Neural progenitor cell (in vitro differentiated cells): Measurements from ENCODE around the gene CISTR. TPM values are rescaled to one million over a fixed set of nuclear protein-coding genes. Genes with fewer than 3 reads are reported as not detected.

Experiments used
- DNase-seq: peaks from one replicate; pipeline ENCODE4 v3.0.0-alpha.2; 2016; ENCODE audit warnings: low spot score
- H2AFZ ChIP-seq: fragments of 200-600 bp; sonication (generic); replicated peaks from 2 replicates; pipeline ENCODE4 v1.6.1; 2016; ENCODE audit warnings: antibody characterized with exemption
- H3F3A ChIP-seq: fragments of 200-600 bp; sonication (generic); 2 replicates; pipeline ENCODE4 v1.6.1; 2016; ENCODE audit warnings: antibody characterized with exemption, low read depth
- H3K27ac ChIP-seq: fragments of 200-600 bp; sonication (generic); 2 replicates; pipeline ENCODE4 v1.5.1; 2016; ENCODE audit warnings: mild to moderate bottlenecking
- H3K27me3 ChIP-seq: fragments of 200-600 bp; sonication (generic); 2 replicates; pipeline ENCODE4 v1.6.1; 2016; ENCODE audit warnings: mild to moderate bottlenecking, moderate library complexity
- H3K36me3 ChIP-seq: fragments of 200-600 bp; sonication (generic); 2 replicates; pipeline ENCODE4 v1.5.1; 2016
- H3K4me1 ChIP-seq: fragments of 200-600 bp; sonication (generic); 2 replicates; pipeline ENCODE4 v1.6.1; 2016; ENCODE audit warnings: mixed run types
- H3K4me2 ChIP-seq: fragments of 200-600 bp; sonication (generic); 2 replicates; pipeline ENCODE4 v1.6.1; 2016
- H3K4me3 ChIP-seq: fragments of 200-600 bp; sonication (generic); 2 replicates; pipeline ENCODE4 v1.5.1; 2016
- H3K79me2 ChIP-seq: fragments of 200-600 bp; sonication (generic); 2 replicates; pipeline ENCODE4 v1.6.1; 2016; ENCODE audit warnings: low read depth
- H3K9ac ChIP-seq: fragments of 200-600 bp; sonication (generic); 2 replicates; pipeline ENCODE4 v1.6.1; 2016
- H3K9me3 ChIP-seq: fragments of 200-600 bp; sonication (generic); 2 replicates; pipeline ENCODE4 v1.5.1; 2016; ENCODE audit warnings: low read depth
- H4K20me1 ChIP-seq: fragments of 200-600 bp; sonication (generic); 2 replicates; pipeline ENCODE4 v1.6.1; 2016; ENCODE audit warnings: low read depth
- H3K27ac Mint-ChIP-seq: 3 replicates; pipeline ENCODE4 v1.8.0; 2021; ENCODE audit warnings: mixed read lengths
- H3K27me3 Mint-ChIP-seq: 2 replicates; pipeline ENCODE4 v1.8.0; 2022; ENCODE audit warnings: low read depth, mild to moderate bottlenecking, inconsistent platforms, moderate library complexity, mixed read lengths; ENCODE audit not compliant: insufficient read depth
- H3K36me3 Mint-ChIP-seq: 3 replicates; pipeline ENCODE4 v1.8.0; 2021; ENCODE audit warnings: mixed read lengths
- H3K4me1 Mint-ChIP-seq: 3 replicates; pipeline ENCODE4 v1.8.0; 2021; ENCODE audit warnings: mixed read lengths
- H3K4me3 Mint-ChIP-seq: 3 replicates; pipeline ENCODE4 v1.8.0; 2021; ENCODE audit warnings: mild to moderate bottlenecking, moderate library complexity, mixed read lengths
- H3K9me3 Mint-ChIP-seq: 3 replicates; pipeline ENCODE4 v1.8.0; 2020; ENCODE audit warnings: mixed read lengths
- CTCF ChIP-seq: fragments of 200-600 bp; sonication (generic); IDR thresholded peaks from 2 replicates; pipeline ENCODE4 v1.5.1; 2017; ENCODE audit warnings: antibody characterized with exemption, mild to moderate bottlenecking
- EZH2 ChIP-seq: fragments of 200-600 bp; sonication (generic); IDR thresholded peaks from 2 replicates; pipeline ENCODE4 v1.6.1; 2017; ENCODE audit warnings: antibody characterized with exemption, mild to moderate bottlenecking, moderate library complexity
- EZH2phosphoT487 ChIP-seq: fragments of 200-600 bp; sonication (generic); IDR thresholded peaks from 2 replicates; pipeline ENCODE4 v1.6.1; 2017; ENCODE audit warnings: antibody characterized with exemption
- total RNA-seq: library from RNA; depleted of rRNA; stranded (reverse); fragments of >200 nt; gene quantifications from 2 replicates; pipeline ENCODE4 v1.2.3, GENCODE V29; 2015; ENCODE audit warnings: low replicate concordance

The CISTR gene
- total RNA-seq, 1 donor from 2014 or later, result not detected

GRCh38 chr12:53761306-53761705 is 9.5 kb upstream of the CISTR start:
- Mint-ChIP-seq H3K4me3 (no peak overlapping the region), H3K27ac (no peak overlapping the region), H3K9me3 (no peaks in the 10 kb centered on the region), H3K36me3 (no peaks in the 10 kb centered on the region), H3K4me1 (peaks cover 24% of the 10 kb centered on the region), H3K27me3 (peaks cover 25% of the 10 kb centered on the region)
- H3K4me3 ChIP-seq, result no peak overlapping the region
- H3K36me3 ChIP-seq, result no peaks in the 10 kb centered on the region
- H2AFZ ChIP-seq, result no peak overlapping the region
- no peak overlapping the region for H3K27ac ChIP-seq
- peaks cover 93% of the 10 kb centered on the region for H3K27me3 ChIP-seq
- H3K4me1 ChIP-seq, result peaks cover 33% of the 10 kb centered on the region
- TF ChIP-seq CTCF, result no peak
- TF ChIP-seq EZH2phosphoT487, result no peak
- TF ChIP-seq EZH2, result no peak
- H3K4me2 ChIP-seq, result no peak overlapping the region
- DNase-seq, result no peak
- H3K9me3 ChIP-seq, result no peaks in the 10 kb centered on the region
- H3K79me2 ChIP-seq, result no peaks in the 10 kb centered on the region
- peaks cover 6% of the 10 kb centered on the region for H3F3A ChIP-seq
- H4K20me1 ChIP-seq, result no peaks in the 10 kb centered on the region
- H3K9ac ChIP-seq, result no peak overlapping the region

GRCh38 chr12:53759261-53759660 is 7.5 kb upstream of the CISTR start:
- Histone ChIP-seq H3K27me3 (peaks cover 93% of the 10 kb centered on the region), H3K9ac (no peak overlapping the region), H3K36me3 (no peaks in the 10 kb centered on the region), H3K79me2 (no peaks in the 10 kb centered on the region), H2AFZ (no peak overlapping the region), H3K27ac (no peak overlapping the region), H3K4me3 (no peak overlapping the region), H3K4me1 (peaks cover 49% of the 10 kb centered on the region), H3K4me2 (no peak overlapping the region), H4K20me1 (no peaks in the 10 kb centered on the region), H3F3A (peaks cover 14% of the 10 kb centered on the region), H3K9me3 (no peaks in the 10 kb centered on the region)
- H3K27me3 Mint-ChIP-seq, result peaks cover 20% of the 10 kb centered on the region
- no peaks in the 10 kb centered on the region for H3K9me3 Mint-ChIP-seq
- no peak for DNase-seq
- peak overlapping the region; percentile 48 for H3K27ac Mint-ChIP-seq
- no peak overlapping the region for H3K4me3 Mint-ChIP-seq
- no peaks in the 10 kb centered on the region for H3K36me3 Mint-ChIP-seq
- no peak for TF ChIP-seq EZH2phosphoT487
- peaks cover 36% of the 10 kb centered on the region for H3K4me1 Mint-ChIP-seq

- Histone ChIP-seq H3K4me3 (no peak overlapping the region), H3K9me3 (no peaks in the 10 kb centered on the region), H3K9ac (no peak overlapping the region), H3K79me2 (no peaks in the 10 kb centered on the region), H2AFZ (peak overlapping the region; percentile 26), H3K36me3 (no peaks in the 10 kb centered on the region), H4K20me1 (no peaks in the 10 kb centered on the region), H3K4me1 (peaks cover 49% of the 10 kb centered on the region), H3K4me2 (no peak overlapping the region), H3K27ac (no peak overlapping the region), H3K27me3 (peaks cover 93% of the 10 kb centered on the region), H3F3A (peaks cover 14% of the 10 kb centered on the region)
- no peak for DNase-seq
- Mint-ChIP-seq H3K4me1 (peaks cover 36% of the 10 kb centered on the region), H3K36me3 (no peaks in the 10 kb centered on the region), H3K27me3 (peaks cover 19% of the 10 kb centered on the region), H3K4me3 (peak overlapping the region; percentile 5), H3K9me3 (no peaks in the 10 kb centered on the region), H3K27ac (peak overlapping the region; percentile 31)
- no peak for TF ChIP-seq CTCF
- TF ChIP-seq EZH2phosphoT487, result no peak
- TF ChIP-seq EZH2, result no peak
Observed at GRCh38 chr12:53758730-53759103, 6.9 kb upstream of the CISTR start.

- no peaks in the 10 kb centered on the region for H3K36me3 ChIP-seq
- H3K27me3 Mint-ChIP-seq, result peaks cover 14% of the 10 kb centered on the region
- no peaks in the 10 kb centered on the region for H3K79me2 ChIP-seq
- peaks cover 50% of the 10 kb centered on the region for H3K4me1 ChIP-seq
- H3K36me3 Mint-ChIP-seq, result no peaks in the 10 kb centered on the region
- peaks cover 93% of the 10 kb centered on the region for H3K27me3 ChIP-seq
- no peak for TF ChIP-seq EZH2
- H2AFZ ChIP-seq, result peak overlapping the region; percentile 26
- H3K9me3 Mint-ChIP-seq, result no peaks in the 10 kb centered on the region
- no peak for DNase-seq
- H3K27ac ChIP-seq, result no peak overlapping the region
- H3F3A ChIP-seq, result peaks cover 14% of the 10 kb centered on the region
- no peaks in the 10 kb centered on the region for H3K9me3 ChIP-seq
- no peak overlapping the region for H3K4me3 ChIP-seq
- H3K9ac ChIP-seq, result no peak overlapping the region
- no peaks in the 10 kb centered on the region for H4K20me1 ChIP-seq
- no peak overlapping the region for H3K4me2 ChIP-seq
- peak overlapping the region; percentile 17 for H3K4me3 Mint-ChIP-seq
- peak overlapping the region; percentile 31 for H3K27ac Mint-ChIP-seq
- peaks cover 36% of the 10 kb centered on the region for H3K4me1 Mint-ChIP-seq
Observed at GRCh38 chr12:53758081-53758729, 6.4 kb upstream of the CISTR start.
